Urothelium cell line (cell line): ENCODE results near the gene IRX2.

Source experiments
- DNase-seq: peaks from one replicate; pipeline ENCODE4 v3.0.0; 2011; ENCODE audit warnings: low spot score, mixed read lengths
- FAIRE-seq: peaks from 2 replicates; lab custom pipeline; 2011; peaks lifted over from hg19 to GRCh38; lab: Jason Lieb, UNC

The IRX2 gene

GRCh38 chr5:2721385-2722138 lies 29.9 kb downstream of the IRX2 start:
- FAIRE-seq (no peak), DNase-seq (no peak)

- FAIRE-seq: no peak
- DNase-seq: no peak
Observed at GRCh38 chr5:2719332-2719731, 32.1 kb downstream of the IRX2 start.

GRCh38 chr5:2718115-2718514 lies 33.4 kb downstream of the IRX2 start:
- FAIRE-seq (no peak), DNase-seq (no peak)

GRCh38 chr5:2715856-2716255 lies 35.6 kb downstream of the IRX2 start:
- FAIRE-seq (no peak), DNase-seq (no peak)

- no peak for FAIRE-seq
Observed at GRCh38 chr5:2714805-2715204, 36.7 kb downstream of the IRX2 start.

GRCh38 chr5:2714026-2714425 lies 37.5 kb downstream of the IRX2 start:
- no peak for FAIRE-seq
- no peak for DNase-seq

More at GRCh38 chr5:2714805-2715204, 36.7 kb downstream of the IRX2 start:
- DNase-seq: no peak

GRCh38 chr5:2711446-2712425 lies 39.7 kb downstream of the IRX2 start:
- no peak for DNase-seq
- peak; percentile 9 for FAIRE-seq

- DNase-seq (no peak), FAIRE-seq (no peak)
Observed at GRCh38 chr5:2710910-2711309, 40.6 kb downstream of the IRX2 start.

- no peak for DNase-seq
Observed at GRCh38 chr5:2709976-2710689, 41.3 kb downstream of the IRX2 start.

GRCh38 chr5:2708751-2709150 lies 42.7 kb downstream of the IRX2 start:
- FAIRE-seq: peak; percentile 42

More at GRCh38 chr5:2709976-2710689, 41.3 kb downstream of the IRX2 start:
- FAIRE-seq: no peak

GRCh38 chr5:2708132-2708531 lies 43.3 kb downstream of the IRX2 start:
- DNase-seq (no peak), FAIRE-seq (no peak)

More at GRCh38 chr5:2708751-2709150, 42.7 kb downstream of the IRX2 start:
- DNase-seq: no peak

GRCh38 chr5:2705861-2706260 lies 45.6 kb downstream of the IRX2 start:
- DNase-seq: no peak
- no peak for FAIRE-seq

- FAIRE-seq (no peak), DNase-seq (no peak)
Observed at GRCh38 chr5:2704806-2705645, 46.5 kb downstream of the IRX2 start.

GRCh38 chr5:2704111-2704510 lies 47.4 kb downstream of the IRX2 start:
- no peak for DNase-seq
- no peak for FAIRE-seq

- no peak for FAIRE-seq
- DNase-seq: no peak
Observed at GRCh38 chr5:2703615-2704014, 47.9 kb downstream of the IRX2 start.

- no peak for FAIRE-seq
- DNase-seq: no peak
Observed at GRCh38 chr5:2703041-2703440, 48.4 kb downstream of the IRX2 start.

GRCh38 chr5:2702096-2702879 lies 49.2 kb downstream of the IRX2 start:
- DNase-seq (no peak), FAIRE-seq (no peak)

GRCh38 chr5:2701592-2701991 lies 49.9 kb downstream of the IRX2 start:
- DNase-seq (no peak), FAIRE-seq (no peak)

GRCh38 chr5:2700876-2701275 lies 50.6 kb downstream of the IRX2 start:
- DNase-seq: no peak
- no peak for FAIRE-seq
